Coronary artery (tissue), 2 donors: ENCODE results near the gene SULT1A1.
"Not testable (repeated sequence)": the region's sequence is repeated elsewhere in the genome, so short reads cannot be mapped to it uniquely, and the experiment has no call there.

Experiments used
- DNase-seq: peaks from one replicate; pipeline ENCODE4 v3.0.0-alpha.2; 2017; ENCODE audit warnings: low spot score
- H3K27ac ChIP-seq, 2 donors: fragments of 200-600 bp; sonication (generic); one replicate each; pipeline ENCODE4 v1.5.1; 2016 to 2019
- H3K4me3 ChIP-seq: fragments of 200-600 bp; sonication (generic); 2 replicates; pipeline ENCODE4 v1.5.1; 2016; ENCODE audit warnings: mild to moderate bottlenecking, moderate library complexity
- TF ChIP-seq, protein P1 (sequence below): fragments of 200-600 bp; sonication (generic); IDR thresholded peaks from one replicate; pipeline ENCODE4 v1.5.1; 2019; ENCODE audit warnings: antibody characterized with exemption

The SULT1A1 gene

DNA sequence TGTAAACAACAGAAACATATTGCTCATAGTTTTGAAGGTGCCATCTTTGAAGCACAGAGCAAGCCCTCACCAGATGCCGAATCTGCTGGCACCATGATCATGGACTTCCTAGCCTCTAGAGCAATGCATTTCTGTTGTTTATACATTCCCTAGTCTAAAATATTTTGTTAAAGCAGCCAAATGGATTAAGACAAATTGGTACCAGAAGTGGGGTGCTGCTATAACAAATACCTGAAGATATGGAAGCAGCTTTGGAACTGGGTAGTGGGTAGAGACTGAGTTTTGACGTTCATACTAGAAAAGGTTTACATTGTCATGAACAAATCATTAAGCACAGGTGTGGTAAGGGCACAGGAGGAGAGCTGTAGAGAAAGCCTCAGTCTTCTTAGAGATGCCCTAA, 42.6 kb downstream of the SULT1A1 start:
- TF ChIP-seq, protein P1, sequence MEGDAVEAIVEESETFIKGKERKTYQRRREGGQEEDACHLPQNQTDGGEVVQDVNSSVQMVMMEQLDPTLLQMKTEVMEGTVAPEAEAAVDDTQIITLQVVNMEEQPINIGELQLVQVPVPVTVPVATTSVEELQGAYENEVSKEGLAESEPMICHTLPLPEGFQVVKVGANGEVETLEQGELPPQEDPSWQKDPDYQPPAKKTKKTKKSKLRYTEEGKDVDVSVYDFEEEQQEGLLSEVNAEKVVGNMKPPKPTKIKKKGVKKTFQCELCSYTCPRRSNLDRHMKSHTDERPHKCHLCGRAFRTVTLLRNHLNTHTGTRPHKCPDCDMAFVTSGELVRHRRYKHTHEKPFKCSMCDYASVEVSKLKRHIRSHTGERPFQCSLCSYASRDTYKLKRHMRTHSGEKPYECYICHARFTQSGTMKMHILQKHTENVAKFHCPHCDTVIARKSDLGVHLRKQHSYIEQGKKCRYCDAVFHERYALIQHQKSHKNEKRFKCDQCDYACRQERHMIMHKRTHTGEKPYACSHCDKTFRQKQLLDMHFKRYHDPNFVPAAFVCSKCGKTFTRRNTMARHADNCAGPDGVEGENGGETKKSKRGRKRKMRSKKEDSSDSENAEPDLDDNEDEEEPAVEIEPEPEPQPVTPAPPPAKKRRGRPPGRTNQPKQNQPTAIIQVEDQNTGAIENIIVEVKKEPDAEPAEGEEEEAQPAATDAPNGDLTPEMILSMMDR, result no peak
- Histone ChIP-seq H3K27ac (no peak overlapping the region), H3K4me3 (no peak overlapping the region)
- no peak for DNase-seq

DNA sequence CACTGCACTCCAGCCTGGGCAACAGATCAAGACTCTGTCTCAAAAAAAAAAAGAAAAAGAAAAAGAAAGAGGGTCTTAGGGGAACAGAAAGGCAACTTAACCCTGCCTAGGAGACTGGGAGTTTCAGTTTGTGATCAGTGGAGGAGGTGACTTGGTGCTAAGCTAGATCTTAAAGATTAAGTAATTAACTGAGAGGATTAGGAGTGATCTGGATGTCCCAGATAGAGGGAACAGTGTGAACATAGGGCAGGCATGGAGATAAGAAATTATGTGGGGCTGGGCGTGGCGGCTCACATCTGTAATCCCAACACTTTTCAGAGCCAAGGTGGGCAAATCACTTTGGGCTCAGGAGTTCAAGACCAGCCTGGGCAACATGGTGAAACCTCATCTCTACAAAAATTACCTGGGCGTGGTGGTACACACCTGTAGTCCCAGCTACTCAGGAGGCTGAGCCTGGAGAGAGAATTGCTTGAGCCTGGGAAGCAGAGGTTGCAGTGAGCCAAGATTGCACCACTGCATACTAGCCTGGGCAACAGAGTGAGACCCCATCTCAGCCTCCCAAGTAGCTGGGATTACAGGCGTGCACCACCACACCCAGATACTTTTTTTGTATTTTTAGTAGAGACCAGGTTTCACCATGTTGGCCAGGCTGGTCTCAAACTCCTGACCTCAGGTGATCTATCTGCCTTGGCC, 43.5 kb downstream of the SULT1A1 start:
- not testable (repeated sequence) for H3K4me3 ChIP-seq, DNase-seq, H3K27ac ChIP-seq

DNA sequence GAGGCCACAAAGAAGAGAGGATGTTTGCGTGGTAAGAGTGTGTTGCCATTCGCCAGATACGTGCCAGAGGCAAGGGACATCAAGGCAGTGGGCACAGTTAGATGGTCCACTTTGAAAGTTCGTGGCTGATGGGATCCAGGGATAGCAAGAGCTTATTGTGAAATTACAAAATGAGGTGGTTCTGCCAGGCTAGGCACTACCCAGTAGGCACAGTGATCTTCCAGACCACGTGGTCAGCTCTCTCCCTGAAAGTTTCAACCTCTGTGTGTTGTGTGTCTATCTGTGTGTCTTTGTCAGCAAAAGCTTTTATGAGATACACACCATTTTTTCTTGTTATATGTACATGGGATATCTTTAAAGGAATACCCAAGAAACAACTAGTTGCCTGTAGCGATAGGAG, 46.6 kb downstream of the SULT1A1 start:
- TF ChIP-seq, protein P1, result no peak
- no peak overlapping the region for H3K4me3 ChIP-seq
- DNase-seq, result no peak
- H3K27ac ChIP-seq, result no peak overlapping the region

DNA sequence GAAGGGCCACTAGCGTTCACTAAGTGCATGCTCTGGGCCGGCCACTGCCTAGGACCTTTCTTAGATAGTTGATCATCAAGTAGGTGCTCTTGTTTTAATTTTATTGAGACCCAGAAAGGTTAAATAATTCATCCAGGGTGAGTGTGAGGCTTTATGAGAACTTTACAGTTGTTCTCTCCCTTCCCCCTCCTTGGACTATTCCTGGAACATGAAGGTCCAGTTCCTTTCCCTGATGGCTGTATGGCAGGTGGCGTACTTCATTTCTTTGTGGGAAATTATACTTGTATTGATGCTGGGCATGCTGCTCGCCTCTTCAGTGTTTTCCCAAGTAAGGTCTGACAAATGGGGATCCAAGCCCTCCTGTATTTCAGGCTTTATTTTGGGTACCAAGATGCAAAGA, 47.6 kb downstream of the SULT1A1 start:
- no peak for DNase-seq
- no peak overlapping the region for H3K27ac ChIP-seq
- TF ChIP-seq, protein P1, result no peak
- H3K4me3 ChIP-seq, result no peak overlapping the region

DNA sequence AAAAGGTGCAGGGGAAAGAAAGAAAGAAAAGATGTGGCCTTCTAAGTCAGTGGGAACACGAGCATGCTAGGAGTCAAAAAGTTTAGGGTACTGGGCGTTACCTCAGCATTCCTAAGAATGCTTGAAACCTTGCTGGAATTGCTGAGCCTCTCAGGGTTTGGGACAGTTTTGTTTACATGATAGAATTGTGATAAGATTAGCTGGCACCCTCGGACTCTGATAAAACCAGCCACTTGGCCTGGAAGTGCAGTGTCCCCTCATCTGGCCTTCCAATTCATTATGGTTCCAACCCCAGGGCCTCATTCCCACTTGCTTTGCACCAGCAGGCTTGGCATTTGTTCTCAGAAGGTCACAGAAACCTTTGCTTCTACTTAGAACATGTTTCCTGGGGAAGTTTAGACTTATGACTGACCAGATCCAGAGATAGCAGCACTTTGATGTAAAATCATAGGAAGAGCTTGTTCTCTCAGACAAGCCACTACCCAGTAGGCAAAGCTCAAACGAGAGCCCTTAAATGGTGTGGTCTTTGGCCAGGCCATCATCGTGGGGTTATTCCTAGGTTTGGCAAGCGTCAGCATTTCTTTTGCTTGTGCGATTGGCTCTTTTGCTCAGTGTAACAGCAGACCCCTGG, 48.2 kb downstream of the SULT1A1 start:
- Histone ChIP-seq H3K4me3 (no peak overlapping the region), H3K27ac (no peak overlapping the region)
- TF ChIP-seq, protein P1, result no peak
- no peak for DNase-seq

DNA sequence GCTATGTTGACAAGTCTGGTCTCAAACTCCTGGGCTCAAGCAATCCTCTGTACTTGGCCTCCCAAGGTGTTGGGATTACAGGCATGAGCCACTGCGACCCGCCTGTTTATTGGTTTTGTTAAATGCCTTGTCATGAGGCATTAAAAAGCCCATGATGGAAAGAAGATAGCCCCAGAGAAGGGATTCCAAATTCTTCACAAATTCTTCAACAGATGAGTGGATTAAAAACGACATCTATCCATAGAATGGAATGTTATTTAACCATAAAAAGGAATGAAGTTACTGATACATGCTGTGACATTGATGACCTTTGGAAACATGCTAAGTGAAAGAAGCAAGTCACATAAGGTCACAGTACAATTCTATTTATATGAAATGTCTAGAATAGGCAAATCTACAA, 51.4 kb downstream of the SULT1A1 start:
- TF ChIP-seq, protein P1, result no peak
- DNase-seq, result no peak
- Histone ChIP-seq H3K4me3 (no peak overlapping the region), H3K27ac (no peak overlapping the region)

DNA sequence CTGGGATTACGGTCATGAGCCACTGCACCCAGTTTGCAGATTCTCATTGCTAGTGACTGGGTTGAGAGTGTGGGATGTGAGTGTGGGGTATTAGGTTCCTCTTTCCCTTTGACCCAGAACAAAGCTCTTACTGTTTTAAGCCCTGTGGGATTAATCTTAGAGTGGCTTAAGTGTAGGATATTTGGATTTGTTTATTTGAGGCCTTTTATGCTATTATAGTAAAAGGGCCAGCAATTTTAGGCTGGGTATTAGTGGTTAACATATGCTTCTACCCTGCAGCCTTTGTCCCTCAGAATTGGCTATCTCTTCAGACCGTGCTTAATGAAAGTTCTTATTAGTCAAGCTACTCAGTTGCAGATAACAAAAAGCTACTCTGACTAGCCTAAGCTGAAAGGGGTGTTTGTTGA, 52.9 kb downstream of the SULT1A1 start:
- DNase-seq, result no peak
- H3K27ac ChIP-seq, result no peak overlapping the region

More for the DNA sequence above, 52.9 kb downstream of the SULT1A1 start:
- H3K4me3 ChIP-seq, result no peak overlapping the region
- TF ChIP-seq, protein P1, result no peak
